H9 (cell line): Measurements from ENCODE around the gene NEURL4. TPM values are rescaled to one million over a fixed set of nuclear protein-coding genes. Genes with fewer than 3 reads are reported as not detected.

Source experiments
- DNase-seq: peaks from one replicate; pipeline ENCODE4 v3.0.0-alpha.2; 2017
- H2AFZ ChIP-seq: one replicate; pipeline ENCODE4 v1.6.1; 2013; ENCODE audit warnings: mild to moderate bottlenecking, low read length, control low read depth, moderate library complexity
- H2AK5ac ChIP-seq: 2 replicates; pipeline ENCODE4 v1.6.1; 2013; ENCODE audit warnings: low read length, control low read depth, mixed read lengths; ENCODE audit not compliant: insufficient read length
- H2BK120ac ChIP-seq: one replicate; pipeline ENCODE4 v1.6.1; 2013; ENCODE audit warnings: low read depth, mild to moderate bottlenecking, low read length, control low read depth, inconsistent platforms; ENCODE audit not compliant: poor library complexity, severe bottlenecking
- H2BK12ac ChIP-seq: 2 replicates; pipeline ENCODE4 v1.6.1; 2013; ENCODE audit warnings: low read length, control low read depth, mixed read lengths, low read depth; ENCODE audit not compliant: insufficient read length
- H2BK15ac ChIP-seq: 2 replicates; pipeline ENCODE4 v1.6.1; 2013; ENCODE audit warnings: low read depth, low read length, control low read depth
- H2BK20ac ChIP-seq: one replicate; pipeline ENCODE4 v1.6.1; 2013; ENCODE audit warnings: low read depth, mild to moderate bottlenecking, low read length, control low read depth, inconsistent platforms; ENCODE audit not compliant: poor library complexity, severe bottlenecking
- H2BK5ac ChIP-seq: 2 replicates; pipeline ENCODE4 v1.6.1; 2013; ENCODE audit warnings: low read length, control low read depth, mixed read lengths; ENCODE audit not compliant: insufficient read length
- H3K14ac ChIP-seq: 2 replicates; pipeline ENCODE4 v1.6.1; 2013; ENCODE audit warnings: low read length, control low read depth; ENCODE audit not compliant: insufficient read depth
- H3K18ac ChIP-seq: 2 replicates; pipeline ENCODE4 v1.6.1; 2013; ENCODE audit warnings: low read depth, mild to moderate bottlenecking, mixed read lengths, low read length, control low read depth; ENCODE audit not compliant: insufficient read length
- H3K23ac ChIP-seq: 2 replicates; pipeline ENCODE4 v1.6.1; 2013; ENCODE audit warnings: low read length, control low read depth, mixed read lengths, low read depth; ENCODE audit not compliant: insufficient read length
- H3K23me2 ChIP-seq: 2 replicates; pipeline ENCODE4 v1.6.1; 2013; ENCODE audit warnings: low read depth, mild to moderate bottlenecking, mixed read lengths, low read length, control low read depth; ENCODE audit not compliant: insufficient read length, poor library complexity, severe bottlenecking
- H3K27ac ChIP-seq: 2 replicates; pipeline ENCODE4 v1.5.1; 2013; ENCODE audit warnings: low read length, control low read depth, mixed read lengths, low read depth; ENCODE audit not compliant: insufficient read length
- H3K27me3 ChIP-seq: 2 replicates; pipeline ENCODE4 v1.6.1; 2013; ENCODE audit warnings: low read length, control low read depth, inconsistent platforms; ENCODE audit not compliant: insufficient read depth
- H3K4ac ChIP-seq: 2 replicates; pipeline ENCODE4 v1.6.1; 2013; ENCODE audit warnings: low read depth, mild to moderate bottlenecking, control low read depth, inconsistent platforms, low read length, moderate library complexity
- H3K4me1 ChIP-seq: 2 replicates; pipeline ENCODE4 v1.6.1; 2013; ENCODE audit warnings: low read length, control low read depth, inconsistent platforms; ENCODE audit not compliant: insufficient read depth
- H3K4me2 ChIP-seq: 2 replicates; pipeline ENCODE4 v1.6.1; 2013; ENCODE audit warnings: low read length, control low read depth, mixed read lengths; ENCODE audit not compliant: insufficient read length, insufficient read depth
- H3K56ac ChIP-seq: 2 replicates; pipeline ENCODE4 v1.6.1; 2013; ENCODE audit warnings: low read depth, mild to moderate bottlenecking, mixed read lengths, low read length, control low read depth; ENCODE audit not compliant: insufficient read length
- H3K79me1 ChIP-seq: 2 replicates; pipeline ENCODE4 v1.6.1; 2013; ENCODE audit warnings: low read depth, mild to moderate bottlenecking, moderate library complexity, low read length, control low read depth, inconsistent platforms; ENCODE audit not compliant: insufficient read depth, poor library complexity, severe bottlenecking
- H3K79me2 ChIP-seq: 2 replicates; pipeline ENCODE4 v1.6.1; 2013; ENCODE audit warnings: low read length, control low read depth, inconsistent platforms; ENCODE audit not compliant: insufficient read depth
- H3K9ac ChIP-seq: 2 replicates; pipeline ENCODE4 v1.6.1; 2013; ENCODE audit warnings: low read length, control low read depth, mixed read lengths; ENCODE audit not compliant: insufficient read length; ENCODE audit errors: extremely low read depth
- H3K9me3 ChIP-seq: one replicate; pipeline ENCODE4 v1.6.1; 2013; ENCODE audit warnings: low read depth, low read length, inconsistent platforms; ENCODE audit not compliant: control insufficient read depth
- H3T11ph ChIP-seq: one replicate; pipeline ENCODE4 v1.6.1; 2013; ENCODE audit warnings: mild to moderate bottlenecking, low read length, control low read depth, inconsistent platforms
- H4K20me1 ChIP-seq: one replicate; pipeline ENCODE4 v1.6.1; 2013; ENCODE audit not compliant: control insufficient read depth, insufficient read length, insufficient read depth
- H4K5ac ChIP-seq: 2 replicates; pipeline ENCODE4 v1.6.1; 2013; ENCODE audit warnings: low read depth, mild to moderate bottlenecking, mixed read lengths, low read length, control low read depth; ENCODE audit not compliant: insufficient read length
- H4K8ac ChIP-seq: replicated peaks from 2 replicates; pipeline ENCODE4 v1.6.1; 2013; ENCODE audit warnings: low read length, control low read depth, mixed read lengths, low read depth; ENCODE audit not compliant: insufficient read length
- H4K91ac ChIP-seq: 2 replicates; pipeline ENCODE4 v1.6.1; 2013; ENCODE audit warnings: low read depth, mild to moderate bottlenecking, moderate library complexity, mixed read lengths, low read length, control low read depth; ENCODE audit not compliant: insufficient read length
- H3K27ac Mint-ChIP-seq, 3 experiments: 2 replicates in 2 of 3; 3 replicates in 1 of 3; pipeline ENCODE4 v1.8.0; 2020 to 2021; ENCODE audit warnings: mixed read lengths in 3 of 3, mild to moderate bottlenecking in 1 of 3, moderate library complexity in 1 of 3
- H3K27me3 Mint-ChIP-seq: 2 replicates; pipeline ENCODE4 v1.8.0; 2021; ENCODE audit warnings: low read depth, mild to moderate bottlenecking, moderate library complexity, mixed read lengths
- H3K36me3 Mint-ChIP-seq, 3 experiments: 2 replicates in 2 of 3; 3 replicates in 1 of 3; pipeline ENCODE4 v1.8.0; 2020 to 2021; ENCODE audit warnings: low read depth in 3 of 3, mixed read lengths in 3 of 3; ENCODE audit not compliant: insufficient read depth in 1 of 3
- H3K4me1 Mint-ChIP-seq, 2 experiments: 2 replicates each; pipeline ENCODE4 v1.8.0; 2020; ENCODE audit warnings: mixed read lengths in 2 of 2
- H3K4me3 Mint-ChIP-seq, 2 experiments: 2 replicates in 1 of 2; 3 replicates in 1 of 2; pipeline ENCODE4 v1.8.0; 2020 to 2021; ENCODE audit warnings: mild to moderate bottlenecking in 2 of 2, mixed read lengths in 2 of 2, moderate library complexity in 1 of 2
- H3K9me3 Mint-ChIP-seq, 2 experiments: 2 replicates in 1 of 2; 3 replicates in 1 of 2; pipeline ENCODE4 v1.8.0; 2020; ENCODE audit warnings: mild to moderate bottlenecking in 2 of 2, mixed read lengths in 2 of 2, moderate library complexity in 1 of 2
- CTCF ChIP-seq: fragments of 200-600 bp; sonication (generic); conservative IDR thresholded peaks from 3 replicates; pipeline ENCODE4 v1.8.0; 2021; ENCODE audit warnings: antibody characterized with exemption, mild to moderate bottlenecking
- WGBS: extraction: QIAGEN DNeasy Blood & Tissue Kit; methylation state at CpG from one replicate; pipeline ENCODE4 v1.1.7; 2013; ENCODE audit warnings: missing lambda C conversion rate, low lambda C conversion rate, mixed read lengths; ENCODE audit not compliant: insufficient read length; ENCODE audit errors: extremely low coverage; 5-methylcytosine and 5-hydroxymethylcytosine counted together
- total RNA-seq: library from RNA; stranded (reverse); gene quantifications from 2 replicates; pipeline ENCODE4 v1.2.1, GENCODE V29; 2021

The NEURL4 gene
- total RNA-seq, 1 experiment from 2014 or later = 54.8 TPM

GRCh38 chr17:7309628-7310027 lies 19.5 kb downstream of the NEURL4 start:
- H4K20me1 ChIP-seq = no peaks in the 10 kb centered on the region
- no peak overlapping the region for H2BK20ac ChIP-seq
- peaks cover 35 to 41% of the 10 kb centered on the region in 2 experiments for H3K4me1 Mint-ChIP-seq
- no peak overlapping the region for H2BK15ac ChIP-seq
- no peak overlapping the region for H3K23ac ChIP-seq
- H3K27me3 Mint-ChIP-seq = no peaks in the 10 kb centered on the region; the same call in none of the 2 replicates
- no peak overlapping the region for H2BK5ac ChIP-seq
- H3K27me3 ChIP-seq = no peaks in the 10 kb centered on the region
- no peak overlapping the region for H2AK5ac ChIP-seq
- no peak overlapping the region for H2BK120ac ChIP-seq
- peak overlapping the region; percentile 81 for H3K4me2 ChIP-seq
- no peak overlapping the region for H4K5ac ChIP-seq
- peak overlapping the region; percentile 93 to 94 for H3K4me3 Mint-ChIP-seq
- H3K27ac ChIP-seq = no peak overlapping the region
- H3K79me2 ChIP-seq = peaks cover 21% of the 10 kb centered on the region
- no peak overlapping the region for H4K91ac ChIP-seq
- H3K18ac ChIP-seq = no peak overlapping the region
- peaks cover 0 to 3% of the 10 kb centered on the region in 2 experiments; a peak in 1 of 5 replicates for H3K9me3 Mint-ChIP-seq
- no peak overlapping the region for H3K14ac ChIP-seq
- DNase-seq = no peak
- H2BK12ac ChIP-seq = no peak overlapping the region
- peaks cover 47 to 63% (median 56%) of the 10 kb centered on the region in 3 experiments for H3K36me3 Mint-ChIP-seq
- H3T11ph ChIP-seq = no peak overlapping the region
- peak overlapping the region; percentile 9 to 94 (median 34); a peak in 2 of 7 replicates for H3K27ac Mint-ChIP-seq
- H3K9me3 ChIP-seq = no peaks in the 10 kb centered on the region
- H4K8ac ChIP-seq = no peak overlapping the region
- no peaks in the 10 kb centered on the region for H3K79me1 ChIP-seq
- WGBS = no CpG with 5 or more reads among the region's 12 CpGs
- no peak overlapping the region for H3K4ac ChIP-seq
- H3K4me1 ChIP-seq = peaks cover 2% of the 10 kb centered on the region; the same call in 1 of the 2 replicates
- H2AFZ ChIP-seq = no peak overlapping the region
- no peak for TF ChIP-seq CTCF
- H3K23me2 ChIP-seq = peaks cover 11% of the 10 kb centered on the region
- H3K9ac ChIP-seq = no peak overlapping the region
- no peak overlapping the region for H3K56ac ChIP-seq
